ENCODE measurements around the gene PCK1.

The PCK1 gene

GRCh38 chr20:57561356-57562279, 708 bp downstream of the PCK1 start:
- Mint-ChIP-seq H3K4me3 (no peak overlapping the region), H3K4me1 (peaks cover 3% of the 10 kb centered on the region), H3K27me3 (peaks cover 21% of the 10 kb centered on the region), H3K9me3 (no peaks in the 10 kb centered on the region), H3K36me3 (no peaks in the 10 kb centered on the region), H3K27ac (no peak overlapping the region)
- DNase-seq (ENCODE audit: low spot score in 2 of 2) = no peak
- no peak for ATAC-seq (ENCODE audit: low read depth)

DNA sequence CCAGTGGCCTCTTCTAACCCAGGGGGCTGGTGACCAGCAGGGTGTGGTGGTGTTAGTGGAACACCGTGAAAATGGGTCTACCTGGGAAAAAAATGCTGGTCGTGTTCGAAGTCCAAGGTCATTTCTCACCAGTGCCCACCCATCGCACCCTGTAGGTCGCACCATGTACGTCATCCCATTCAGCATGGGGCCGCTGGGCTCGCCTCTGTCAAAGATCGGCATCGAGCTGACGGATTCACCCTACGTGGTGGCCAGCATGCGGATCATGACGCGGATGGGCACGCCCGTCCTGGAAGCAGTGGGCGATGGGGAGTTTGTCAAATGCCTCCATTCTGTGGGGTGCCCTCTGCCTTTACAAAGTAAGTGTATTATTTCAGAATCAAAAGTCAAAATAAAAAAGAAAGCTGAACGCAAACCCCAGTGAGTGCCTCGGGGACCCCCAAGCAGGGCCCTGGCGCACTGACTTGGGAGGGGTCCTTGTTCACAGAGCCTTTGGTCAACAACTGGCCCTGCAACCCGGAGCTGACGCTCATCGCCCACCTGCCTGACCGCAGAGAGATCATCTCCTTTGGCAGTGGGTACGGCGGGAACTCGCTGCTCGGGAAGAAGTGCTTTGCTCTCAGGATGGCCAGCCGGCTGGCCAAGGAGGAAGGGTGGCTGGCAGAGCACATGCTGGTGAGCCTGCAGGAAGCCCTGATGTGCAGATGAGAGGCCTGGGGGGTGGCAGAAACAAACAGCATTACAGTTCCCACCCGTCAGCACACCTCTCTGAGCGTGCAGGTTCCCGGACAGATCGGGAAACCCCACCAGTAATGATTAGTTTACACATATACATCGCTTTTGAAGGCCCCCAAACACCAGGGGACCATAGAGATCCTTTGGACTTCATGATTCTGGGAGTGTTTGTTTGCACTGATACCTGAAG, 1.9 kb downstream of the PCK1 start:
- DNase-seq (ENCODE audit: low spot score in 2 of 2) (no peak), ATAC-seq (ENCODE audit: low read depth) (no peak)
- H3K4me1 Mint-ChIP-seq = peaks cover 3% of the 10 kb centered on the region
- H3K36me3 Mint-ChIP-seq = no peaks in the 10 kb centered on the region
- peaks cover 13% of the 10 kb centered on the region for H3K27me3 Mint-ChIP-seq
- no peaks in the 10 kb centered on the region for H3K9me3 Mint-ChIP-seq
- H3K4me3 Mint-ChIP-seq = no peak overlapping the region
- no peak overlapping the region for H3K27ac Mint-ChIP-seq

GRCh38 chr20:57563522-57563921, 2.6 kb downstream of the PCK1 start:
- no peak overlapping the region for H3K4me3 Mint-ChIP-seq
- peaks cover 3% of the 10 kb centered on the region for H3K4me1 Mint-ChIP-seq
- H3K36me3 Mint-ChIP-seq = no peaks in the 10 kb centered on the region
- H3K27me3 Mint-ChIP-seq = peaks cover 14% of the 10 kb centered on the region
- H3K9me3 Mint-ChIP-seq = no peaks in the 10 kb centered on the region
- ATAC-seq (ENCODE audit: low read depth) (no peak), DNase-seq (ENCODE audit: low spot score in 2 of 2) (no peak)
- no peak overlapping the region for H3K27ac Mint-ChIP-seq

DNA sequence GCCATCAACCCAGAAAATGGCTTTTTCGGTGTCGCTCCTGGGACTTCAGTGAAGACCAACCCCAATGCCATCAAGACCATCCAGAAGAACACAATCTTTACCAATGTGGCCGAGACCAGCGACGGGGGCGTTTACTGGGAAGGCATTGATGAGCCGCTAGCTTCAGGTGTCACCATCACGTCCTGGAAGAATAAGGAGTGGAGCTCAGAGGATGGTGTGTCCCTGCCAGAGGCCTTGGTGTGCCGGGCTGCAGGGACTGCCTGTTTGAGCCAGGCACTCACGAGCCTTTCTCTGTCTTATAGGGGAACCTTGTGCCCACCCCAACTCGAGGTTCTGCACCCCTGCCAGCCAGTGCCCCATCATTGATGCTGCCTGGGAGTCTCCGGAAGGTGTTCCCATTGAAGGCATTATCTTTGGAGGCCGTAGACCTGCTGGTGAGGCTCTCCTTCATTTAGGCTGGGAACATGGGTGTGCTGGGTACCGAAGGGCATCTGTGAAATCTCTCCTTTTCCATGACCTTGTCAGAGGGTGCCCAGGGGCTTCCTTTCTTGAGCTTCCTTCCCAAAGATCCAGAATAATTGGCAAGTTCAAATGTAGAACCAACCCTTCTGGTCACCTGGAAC, 3.4 kb downstream of the PCK1 start:
- H3K36me3 Mint-ChIP-seq = no peaks in the 10 kb centered on the region
- H3K27ac Mint-ChIP-seq = no peak overlapping the region
- no peak overlapping the region for H3K4me3 Mint-ChIP-seq
- peaks cover 2% of the 10 kb centered on the region for H3K4me1 Mint-ChIP-seq
- H3K9me3 Mint-ChIP-seq = no peaks in the 10 kb centered on the region
- DNase-seq (ENCODE audit: low spot score in 2 of 2) (no peak), ATAC-seq (ENCODE audit: low read depth) (no peak)
- H3K27me3 Mint-ChIP-seq = peaks cover 14% of the 10 kb centered on the region

- Mint-ChIP-seq H3K9me3 (no peaks in the 10 kb centered on the region), H3K4me3 (no peak overlapping the region), H3K36me3 (no peaks in the 10 kb centered on the region), H3K27me3 (peaks cover 14% of the 10 kb centered on the region), H3K4me1 (no peaks in the 10 kb centered on the region), H3K27ac (no peak overlapping the region)
- ATAC-seq (ENCODE audit: low read depth) (no peak), DNase-seq (ENCODE audit: low spot score in 2 of 2) (no peak)
Observed at GRCh38 chr20:57564951-57565642, 4.2 kb downstream of the PCK1 start.

DNA sequence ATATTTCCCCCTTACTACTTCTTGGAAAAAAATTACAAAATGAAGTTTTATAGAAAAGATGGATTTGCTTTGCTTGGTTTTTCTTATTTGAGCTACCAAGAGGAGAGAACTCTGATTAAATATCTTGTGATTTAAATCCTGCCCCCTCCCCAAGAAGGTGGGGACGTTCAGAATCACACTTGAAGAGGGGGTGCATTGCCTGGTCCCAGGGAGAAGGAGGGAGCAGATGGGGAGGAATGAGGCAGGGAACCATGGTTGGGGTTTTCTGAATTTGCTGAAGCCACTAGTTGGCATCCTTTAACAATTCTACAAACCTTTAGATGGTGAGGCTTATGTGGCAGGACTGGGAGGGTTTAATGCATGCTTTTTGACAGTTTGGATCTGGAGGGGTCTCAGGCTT, 5.5 kb downstream of the PCK1 start:
- ATAC-seq (ENCODE audit: low read depth) (no peak), DNase-seq (ENCODE audit: low spot score in 2 of 2) (no peak)
- Mint-ChIP-seq H3K27me3 (peaks cover 14% of the 10 kb centered on the region), H3K4me3 (no peak overlapping the region), H3K9me3 (no peaks in the 10 kb centered on the region), H3K27ac (no peak overlapping the region), H3K36me3 (no peaks in the 10 kb centered on the region), H3K4me1 (no peaks in the 10 kb centered on the region)

DNA sequence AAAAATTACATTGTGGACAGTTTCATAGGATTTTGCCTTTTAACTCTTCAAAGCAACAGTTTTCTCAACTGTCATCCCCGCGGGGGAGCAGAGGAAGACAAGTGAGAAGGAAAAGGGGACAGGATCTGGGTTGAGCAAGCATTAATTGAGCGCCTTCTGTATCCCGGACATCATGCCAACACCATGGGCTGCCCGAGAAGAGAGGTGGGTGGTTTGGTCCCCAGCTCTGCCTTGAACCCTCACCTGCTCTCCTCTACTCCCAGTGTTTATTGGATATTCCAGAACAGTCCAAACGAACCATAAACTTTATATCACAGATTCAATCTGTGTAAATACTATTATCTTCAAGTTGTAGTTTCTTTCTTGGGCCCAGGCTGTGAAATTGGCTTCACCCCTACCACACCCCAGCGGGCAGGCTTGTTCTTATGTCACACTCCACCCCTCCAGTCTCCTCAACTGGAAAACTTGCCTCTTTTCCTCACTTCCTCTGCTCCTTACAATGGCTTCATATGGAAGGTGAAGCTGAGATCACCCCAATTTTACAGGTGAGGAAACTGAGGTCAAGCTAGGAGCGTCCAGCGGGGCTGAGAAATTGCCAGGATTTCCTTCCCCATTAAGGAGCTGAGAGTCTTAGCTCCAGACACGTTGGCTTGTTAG, 6.0 kb downstream of the PCK1 start:
- Mint-ChIP-seq H3K4me1 (no peaks in the 10 kb centered on the region), H3K27ac (no peak overlapping the region), H3K4me3 (no peak overlapping the region), H3K9me3 (no peaks in the 10 kb centered on the region), H3K36me3 (no peaks in the 10 kb centered on the region), H3K27me3 (peaks cover 14% of the 10 kb centered on the region)
- no peak for DNase-seq (ENCODE audit: low spot score in 2 of 2)
- ATAC-seq (ENCODE audit: low read depth) = no peak

- Mint-ChIP-seq H3K27me3 (peaks cover 10% of the 10 kb centered on the region), H3K27ac (no peak overlapping the region), H3K4me3 (no peak overlapping the region), H3K36me3 (no peaks in the 10 kb centered on the region), H3K4me1 (no peaks in the 10 kb centered on the region), H3K9me3 (no peaks in the 10 kb centered on the region)
- ATAC-seq (ENCODE audit: low read depth) (no peak), DNase-seq (ENCODE audit: low spot score in 2 of 2) (no peak)
Observed at GRCh38 chr20:57567471-57568079, 6.7 kb downstream of the PCK1 start.

- Mint-ChIP-seq H3K36me3 (no peaks in the 10 kb centered on the region), H3K4me1 (no peaks in the 10 kb centered on the region), H3K9me3 (no peaks in the 10 kb centered on the region), H3K27ac (no peak overlapping the region), H3K27me3 (peaks cover 9% of the 10 kb centered on the region), H3K4me3 (no peak overlapping the region)
- no peak for ATAC-seq (ENCODE audit: low read depth)
- DNase-seq (ENCODE audit: low spot score in 2 of 2) = no peak
Observed at GRCh38 chr20:57568088-57568896, 7.4 kb downstream of the PCK1 start.

DNA sequence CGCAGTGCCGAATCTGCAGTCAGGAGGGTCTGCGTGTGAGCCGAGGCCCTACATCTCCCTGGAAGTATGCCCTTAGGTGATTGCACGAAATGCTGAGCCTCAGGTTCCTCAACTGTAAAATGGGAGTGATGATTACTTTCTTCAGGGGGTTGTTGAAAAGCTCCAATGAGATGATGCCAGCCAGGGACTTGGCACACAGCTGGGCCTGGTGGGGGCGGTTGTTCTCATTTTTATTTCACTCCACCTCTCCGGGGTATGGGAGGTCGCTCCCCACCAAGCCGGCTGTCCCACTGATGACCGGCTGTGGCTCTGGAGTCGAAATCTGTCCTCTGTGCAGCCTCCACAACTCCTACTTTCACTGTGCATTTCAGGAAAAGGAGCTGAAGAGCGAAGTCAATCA, 8.1 kb downstream of the PCK1 start:
- peaks cover 9% of the 10 kb centered on the region for H3K27me3 Mint-ChIP-seq
- H3K4me1 Mint-ChIP-seq = no peaks in the 10 kb centered on the region
- no peak overlapping the region for H3K4me3 Mint-ChIP-seq
- no peaks in the 10 kb centered on the region for H3K9me3 Mint-ChIP-seq
- H3K27ac Mint-ChIP-seq = no peak overlapping the region
- DNase-seq (ENCODE audit: low spot score in 2 of 2) = no peak
- no peaks in the 10 kb centered on the region for H3K36me3 Mint-ChIP-seq
- no peak for ATAC-seq (ENCODE audit: low read depth)

DNA sequence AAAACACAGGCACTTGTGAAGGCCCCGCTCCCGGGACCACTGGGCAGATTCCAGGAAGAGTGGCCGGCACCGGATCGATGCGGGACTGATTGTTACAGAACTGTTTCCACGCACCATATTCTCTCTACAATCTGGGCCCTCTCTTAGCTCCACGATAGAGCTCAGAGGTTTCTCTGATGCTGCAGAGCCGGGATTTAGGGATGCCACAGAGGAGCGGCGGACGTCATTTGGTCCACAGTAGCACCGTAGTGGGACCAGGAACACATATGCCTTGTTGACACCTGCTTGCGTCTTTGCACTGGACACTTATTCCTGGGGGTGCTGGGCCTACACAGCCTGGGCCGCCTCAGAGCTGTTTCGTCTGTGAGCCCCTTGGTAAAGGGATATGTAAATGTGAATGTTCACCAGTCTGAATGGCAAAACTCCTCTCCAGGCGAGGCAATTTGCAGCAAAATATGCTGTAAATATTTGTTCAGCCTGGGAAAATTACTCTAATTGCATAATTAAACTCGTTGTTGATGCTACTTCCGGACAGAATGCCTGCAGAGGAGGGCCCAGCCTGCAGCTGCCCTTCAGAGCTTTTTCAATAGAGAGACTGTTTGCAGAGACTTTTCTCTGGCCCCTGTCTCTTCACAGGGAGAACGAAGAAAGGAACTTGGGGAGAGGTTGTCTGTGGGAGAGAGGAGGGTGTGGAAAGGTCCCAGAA, 9.4 kb downstream of the PCK1 start:
- H3K27me3 Mint-ChIP-seq = peaks cover 7% of the 10 kb centered on the region

GRCh38 chr20:57570920-57571319, 10.0 kb downstream of the PCK1 start:
- DNase-seq (ENCODE audit: low spot score in 2 of 2) (no peak), ATAC-seq (ENCODE audit: low read depth) (no peak)
- no peak overlapping the region for H3K27ac Mint-ChIP-seq
- H3K4me3 Mint-ChIP-seq = no peak overlapping the region
- no peaks in the 10 kb centered on the region for H3K36me3 Mint-ChIP-seq
- H3K4me1 Mint-ChIP-seq = no peaks in the 10 kb centered on the region
- no peaks in the 10 kb centered on the region for H3K9me3 Mint-ChIP-seq
- peaks cover 5% of the 10 kb centered on the region for H3K27me3 Mint-ChIP-seq

More for the DNA sequence above, 9.4 kb downstream of the PCK1 start:
- ATAC-seq (ENCODE audit: low read depth) (no peak), DNase-seq (ENCODE audit: low spot score in 2 of 2) (no peak)
- Mint-ChIP-seq H3K9me3 (no peaks in the 10 kb centered on the region), H3K27ac (no peak overlapping the region), H3K36me3 (no peaks in the 10 kb centered on the region), H3K4me1 (no peaks in the 10 kb centered on the region), H3K4me3 (no peak overlapping the region)
